ENCODE measurements around the gene LNX1.

The LNX1 gene

GRCh38 chr4:53629296-53629695, 38.0 kb upstream of the LNX1 start:
- H3K4me3 ChIP-seq (replicated peaks; ENCODE audit: low read depth, low read length) = no peak overlapping the region
- no peak for DNase-seq (ENCODE audit: low read depth)
- no peak for TF ChIP-seq CTCF (IDR thresholded peaks at IDR 0.05; ENCODE audit: low read length, missing control alignments)

GRCh38 chr4:53626491-53626890, 35.2 kb upstream of the LNX1 start:
- no peak for TF ChIP-seq CTCF (IDR thresholded peaks at IDR 0.05; ENCODE audit: low read length, missing control alignments)
- no peak overlapping the region for H3K4me3 ChIP-seq (replicated peaks; ENCODE audit: low read depth, low read length)
- no peak for DNase-seq (ENCODE audit: low read depth)

- H3K4me3 ChIP-seq (replicated peaks; ENCODE audit: low read depth, low read length) = no peak overlapping the region
- no peak for TF ChIP-seq CTCF (IDR thresholded peaks at IDR 0.05; ENCODE audit: low read length, missing control alignments)
- DNase-seq (ENCODE audit: low read depth) = no peak
Measured at GRCh38 chr4:53625888-53626287, 34.6 kb upstream of the LNX1 start.

GRCh38 chr4:53622739-53623151, 31.5 kb upstream of the LNX1 start:
- DNase-seq (ENCODE audit: low read depth) = peak; percentile 90
- H3K4me3 ChIP-seq (replicated peaks; ENCODE audit: low read depth, low read length) = no peak overlapping the region
- TF ChIP-seq CTCF (IDR thresholded peaks at IDR 0.05; ENCODE audit: low read length, missing control alignments) = no peak

GRCh38 chr4:53620956-53621355, 29.7 kb upstream of the LNX1 start:
- TF ChIP-seq CTCF (IDR thresholded peaks at IDR 0.05; ENCODE audit: low read length, missing control alignments) = peak; percentile 7
- DNase-seq (ENCODE audit: low read depth) = no peak
- no peak overlapping the region for H3K4me3 ChIP-seq (replicated peaks; ENCODE audit: low read depth, low read length)

- H3K4me3 ChIP-seq (replicated peaks; ENCODE audit: low read depth, low read length) = no peak overlapping the region
- TF ChIP-seq CTCF (IDR thresholded peaks at IDR 0.05; ENCODE audit: low read length, missing control alignments) = no peak
- DNase-seq (ENCODE audit: low read depth) = no peak
Measured at GRCh38 chr4:53619431-53619830, 28.1 kb upstream of the LNX1 start.

- H3K4me3 ChIP-seq (replicated peaks; ENCODE audit: low read depth, low read length) = no peak overlapping the region
- DNase-seq (ENCODE audit: low read depth) = no peak
- no peak for TF ChIP-seq CTCF (IDR thresholded peaks at IDR 0.05; ENCODE audit: low read length, missing control alignments)
Measured at GRCh38 chr4:53618321-53618720, 27.0 kb upstream of the LNX1 start.
